Measurements from ENCODE around the gene SHB. TPM values are rescaled to one million over a fixed set of nuclear protein-coding genes. Genes with fewer than 3 reads are reported as not detected.
A peak's percentile ranks its signal among the peaks of the same experiment; 100 is the strongest.

The SHB gene
- total RNA-seq, 4 donors from 2014 or later: 12.3 to 22.9 (median 16.3) TPM

- WGBS: 96% methylated on average over 5 of the region's 5 CpGs
- H3K4me1 ChIP-seq: peaks cover 43% of the 10 kb centered on the region
- H3K9me3 ChIP-seq: no peaks in the 10 kb centered on the region
- DNase-seq (ENCODE audit: low spot score in 2 of 2): no peak
- TF ChIP-seq EP300 (IDR thresholded peaks at IDR 0.05) (no peak), CTCF (IDR thresholded peaks at IDR 0.05) (no peak), POLR2AphosphoS5 (IDR thresholded peaks at IDR 0.05) (no peak), POLR2A (IDR thresholded peaks at IDR 0.05) (no peak)
- H3K27me3 ChIP-seq: no peaks in the 10 kb centered on the region
- H3K36me3 ChIP-seq: peaks cover 3% of the 10 kb centered on the region
- no peak overlapping the region for H3K4me3 ChIP-seq
- H3K27ac ChIP-seq: peak overlapping the region; percentile 52
Observed at GRCh38 chr9:38009035-38009501, 60.0 kb downstream of the SHB start.

- Histone ChIP-seq H3K4me1 (peaks cover 43% of the 10 kb centered on the region), H3K4me3 (no peak overlapping the region), H3K36me3 (no peaks in the 10 kb centered on the region), H3K27ac (peak overlapping the region; percentile 52), H3K27me3 (no peaks in the 10 kb centered on the region), H3K9me3 (no peaks in the 10 kb centered on the region)
- TF ChIP-seq POLR2A (IDR thresholded peaks at IDR 0.05): no peak
- TF ChIP-seq CTCF (IDR thresholded peaks at IDR 0.05): no peak
- no peak for TF ChIP-seq POLR2AphosphoS5 (IDR thresholded peaks at IDR 0.05)
- 53% methylated on average over 9 of the region's 10 CpGs for WGBS
- no peak for DNase-seq (ENCODE audit: low spot score in 2 of 2)
Observed at GRCh38 chr9:38008168-38009034, 60.6 kb downstream of the SHB start.

GRCh38 chr9:38007016-38007415 is 62.0 kb downstream of the SHB start:
- Histone ChIP-seq H3K27me3 (no peaks in the 10 kb centered on the region), H3K27ac (no peak overlapping the region), H3K36me3 (no peaks in the 10 kb centered on the region), H3K9me3 (no peaks in the 10 kb centered on the region), H3K4me1 (peaks cover 43% of the 10 kb centered on the region), H3K4me3 (no peak overlapping the region)
- no peak for DNase-seq (ENCODE audit: low spot score in 2 of 2)
- TF ChIP-seq POLR2AphosphoS5 (IDR thresholded peaks at IDR 0.05): no peak
- no peak for TF ChIP-seq EP300 (IDR thresholded peaks at IDR 0.05)
- TF ChIP-seq CTCF (IDR thresholded peaks at IDR 0.05): no peak
- TF ChIP-seq POLR2A (IDR thresholded peaks at IDR 0.05): no peak
- WGBS: 95% methylated on average over 5 of the region's 5 CpGs

GRCh38 chr9:38006163-38006562 is 62.9 kb downstream of the SHB start:
- 72% methylated on average over 7 of the region's 7 CpGs for WGBS
- Histone ChIP-seq H3K4me1 (peaks cover 43% of the 10 kb centered on the region), H3K27ac (peak overlapping the region; percentile 49)

More at GRCh38 chr9:38006163-38006562, 62.9 kb downstream of the SHB start:
- no peak overlapping the region for H3K4me3 ChIP-seq
- no peaks in the 10 kb centered on the region for H3K9me3 ChIP-seq
- no peak for TF ChIP-seq CTCF (IDR thresholded peaks at IDR 0.05)
- no peak for TF ChIP-seq POLR2AphosphoS5 (IDR thresholded peaks at IDR 0.05)
- TF ChIP-seq EP300 (IDR thresholded peaks at IDR 0.05): no peak
- TF ChIP-seq POLR2A (IDR thresholded peaks at IDR 0.05): no peak
- no peak for DNase-seq (ENCODE audit: low spot score in 2 of 2)
- no peaks in the 10 kb centered on the region for H3K27me3 ChIP-seq
- H3K36me3 ChIP-seq: no peaks in the 10 kb centered on the region
